Panc1 (cell line): ENCODE results near the gene METTL5. TPM values are rescaled to one million over a fixed set of nuclear protein-coding genes. Genes with fewer than 3 reads are reported as not detected.

Experiments
- ATAC-seq: fragments of 200-7000 bp; cut with Tn5 transposase; 2 replicates; pipeline ENCODE4 v1.9.1; 2020; ENCODE audit warnings: mild to moderate bottlenecking, moderate library complexity
- BruUV-seq: library from RNA; stranded (reverse); fragments of 400-500 nt; replicated peaks from 2 replicates; lab custom pipeline; 2021; lab: Mats Ljungman, UMichigan
- CTCF ChIA-PET: fragments of 300-600 bp; sonication (Branson Sonifier 250); formaldehyde crosslinking; loops from one replicate; lab custom pipeline; 2022; ENCODE audit warnings: antibody characterized with exemption; lab: Charles Lee
- POLR2A ChIA-PET: fragments of 300-600 bp; sonication (Branson Sonifier 250); formaldehyde crosslinking; loops from one replicate; lab custom pipeline; 2022; ENCODE audit warnings: antibody characterized with exemption; lab: Charles Lee
- DNase-seq: peaks from one replicate; pipeline ENCODE4 v3.0.0-alpha.2; 2010; ENCODE audit warnings: low read depth, low spot score
- H3K27ac ChIP-seq: 2 replicates; pipeline ENCODE4 v1.5.1; 2011; ENCODE audit warnings: mild to moderate bottlenecking, low read length, inconsistent platforms
- H3K27me3 ChIP-seq: fragments of 200-500 bp; sonication (Bioruptor generic); 2 replicates; pipeline ENCODE4 v1.6.0; 2014; ENCODE audit warnings: low read length, inconsistent platforms; ENCODE audit not compliant: control insufficient read depth, insufficient read depth
- H3K36me3 ChIP-seq: fragments of 200-500 bp; sonication (Bioruptor generic); 2 replicates; pipeline ENCODE4 v1.5.1; 2014; ENCODE audit warnings: inconsistent platforms, mild to moderate bottlenecking, low read length, moderate library complexity; ENCODE audit not compliant: control insufficient read depth, insufficient read depth
- H3K4me1 ChIP-seq: 2 replicates; pipeline ENCODE4 v1.5.1; 2011; ENCODE audit warnings: inconsistent platforms, mild to moderate bottlenecking, low read length, moderate library complexity; ENCODE audit not compliant: control insufficient read depth, insufficient read depth
- H3K4me3 ChIP-seq, 2 experiments: 2 replicates each; pipeline ENCODE4 v1.5.1; 2011 to 2012; ENCODE audit warnings: low read depth in 2 of 2, low read length in 2 of 2, mild to moderate bottlenecking in 2 of 2, inconsistent platforms in 1 of 2, moderate library complexity in 1 of 2
- H3K9me3 ChIP-seq: fragments of 200-500 bp; sonication (Bioruptor generic); 2 replicates; pipeline ENCODE4 v1.5.1; 2014; ENCODE audit warnings: low read depth, mild to moderate bottlenecking, inconsistent platforms, low read length, moderate library complexity; ENCODE audit not compliant: control insufficient read depth, insufficient read depth
- CTCF ChIP-seq: fragments of 450-650 bp; IDR thresholded peaks from 2 replicates; pipeline ENCODE4 v1.5.1; 2017; ENCODE audit warnings: mild to moderate bottlenecking
- POLR2AphosphoS5 ChIP-seq: IDR thresholded peaks from 2 replicates; pipeline ENCODE4 v1.6.1; 2012; ENCODE audit warnings: mild to moderate bottlenecking, low read depth, low read length, moderate library complexity
- REST ChIP-seq, 2 experiments: IDR thresholded peaks; 2 replicates each; pipeline ENCODE4 v1.6.1; 2011 to 2012; ENCODE audit warnings: low read depth in 2 of 2, control low read depth in 1 of 2, low read length in 1 of 2, mild to moderate bottlenecking in 1 of 2, moderate library complexity in 1 of 2; ENCODE audit not compliant: insufficient read depth in 1 of 2
- SIN3A ChIP-seq: IDR thresholded peaks from 2 replicates; pipeline ENCODE4 v1.6.1; 2012; ENCODE audit warnings: low read depth, mild to moderate bottlenecking, low read length, moderate library complexity, borderline replicate concordance; ENCODE audit not compliant: insufficient read depth
- TCF7L2 ChIP-seq: IDR thresholded peaks from 2 replicates; pipeline ENCODE4 v1.6.1; 2011; ENCODE audit warnings: mild to moderate bottlenecking, low read depth, low read length, inconsistent platforms
- in situ Hi-C: cut with HindIII; loops from 2 replicates; pipeline ENCODE4 v1.10.0; 2016; ENCODE audit warnings: low sequenced_read_pairs, low pct_unique_long_range_greater_than_20kb
- intact Hi-C: fragments of 100-400 bp; cut with micrococcal nuclease; formaldehyde crosslinking; loops from one replicate; pipeline ENCODE4 v1.10.0; 2022; ENCODE audit not compliant: unreplicated experiment
- total RNA-seq: library from RNA; stranded (reverse); gene quantifications from one replicate; pipeline ENCODE4 v1.2.1, GENCODE V29; 2021; ENCODE audit not compliant: unreplicated experiment

The METTL5 gene
- total RNA-seq, 1 experiment from 2014 or later = 81.4 TPM

- BruUV-seq = no TSS peak
- in situ Hi-C loops (no loop called here), intact Hi-C loops (no loop called here)
- Histone ChIP-seq H3K36me3 (peaks cover 4% of the 10 kb centered on the region; the same call in 1 of the 2 replicates), H3K27ac (no peak overlapping the region), H3K27me3 (no peaks in the 10 kb centered on the region), H3K4me1 (no peaks in the 10 kb centered on the region; the same call in 1 of the 2 replicates), H3K4me3 (no peak overlapping the region), H3K9me3 (no peaks in the 10 kb centered on the region)
- ChIA-PET CTCF (interaction anchor here (0.6 kb wide), 1 partner anchor 143 kb away, joined by 5 read pairs; no protein-coding TSS in a partner anchor), POLR2A (no interaction called here)
- TF ChIP-seq REST (IDR thresholded peaks at IDR 0.05; ENCODE audit: insufficient read depth in 1 of 2, low read depth in 2 of 2, low read length in 1 of 2) = no peak
- no peak for TF ChIP-seq POLR2AphosphoS5
- TF ChIP-seq SIN3A = no peak
- no peak for TF ChIP-seq TCF7L2
- TF ChIP-seq CTCF = no peak
- DNase-seq (no peak), ATAC-seq (no peak)
Observed at GRCh38 chr2:169795181-169795580, 29.5 kb downstream of the METTL5 start.

DNA sequence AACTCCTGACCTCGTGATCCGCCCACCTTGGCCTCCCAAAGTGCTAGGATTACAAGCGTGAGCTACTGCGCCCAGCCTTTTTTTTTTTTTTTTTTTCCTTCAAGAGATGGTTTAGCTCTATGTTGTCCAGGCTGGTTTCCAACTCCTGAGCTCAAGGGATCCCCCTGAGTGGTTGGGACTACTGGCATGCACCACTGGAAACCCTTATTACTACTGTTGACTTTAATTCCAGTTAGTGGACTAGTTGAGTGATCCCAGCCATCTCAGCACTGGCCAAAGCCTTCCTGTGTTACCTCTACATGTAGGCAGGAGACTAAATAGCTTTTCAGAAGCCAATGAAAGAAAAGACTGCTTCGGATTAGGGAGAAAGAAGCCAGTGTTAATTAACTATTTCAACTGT lies 34.1 kb downstream of the METTL5 start:
- no peak for DNase-seq
- no peaks in the 10 kb centered on the region for H3K9me3 ChIP-seq
- no peak for TF ChIP-seq SIN3A
- TF ChIP-seq REST (IDR thresholded peaks at IDR 0.05; ENCODE audit: insufficient read depth in 1 of 2, low read depth in 2 of 2, low read length in 1 of 2) = no peak
- no peak for TF ChIP-seq CTCF
- TF ChIP-seq POLR2AphosphoS5 = no peak
- TF ChIP-seq TCF7L2 = no peak
- BruUV-seq = no TSS peak
- no peaks in the 10 kb centered on the region for H3K36me3 ChIP-seq
- intact Hi-C loops = no loop called here
- ATAC-seq = no peak
- no peak overlapping the region for H3K27ac ChIP-seq
- 0 out of 2 replicates have a peak, but pooled peaks cover 3% of the 10 kb centered on the region for H3K27me3 ChIP-seq
- POLR2A ChIA-PET = no interaction called here
- H3K4me1 ChIP-seq = no peaks in the 10 kb centered on the region; the same call in 1 of the 2 replicates
- no peak overlapping the region for H3K4me3 ChIP-seq
- in situ Hi-C loops = no loop called here
- CTCF ChIA-PET = interaction anchor here (0.6 to 1.2 kb wide), 3 partner anchors 124 to 338 kb away, joined by 3 to 10 read pairs (median 7); partner anchors contain the start of gene BBS5
